ENCODE results near the gene SEMA4D.

The SEMA4D gene

GRCh38 chr9:89464300-89464901 lies 33.5 kb downstream of the SEMA4D start:
- peak; percentile 31 for DNase-seq

- DNase-seq, result peak; percentile 19
Observed at GRCh38 chr9:89462817-89463683, 34.9 kb downstream of the SEMA4D start.

GRCh38 chr9:89462199-89462598 lies 35.7 kb downstream of the SEMA4D start:
- no peak for DNase-seq

- DNase-seq, result no peak
Observed at GRCh38 chr9:89461265-89461664, 36.6 kb downstream of the SEMA4D start.

GRCh38 chr9:89460551-89460950 lies 37.4 kb downstream of the SEMA4D start:
- no peak for DNase-seq

GRCh38 chr9:89458768-89459496 lies 39.0 kb downstream of the SEMA4D start:
- no peak for DNase-seq

GRCh38 chr9:89457376-89457855 lies 40.5 kb downstream of the SEMA4D start:
- no peak for DNase-seq

- DNase-seq, result no peak
Observed at GRCh38 chr9:89455356-89455824, 42.5 kb downstream of the SEMA4D start.

GRCh38 chr9:89454498-89455355 lies 43.2 kb downstream of the SEMA4D start:
- no peak for DNase-seq

- DNase-seq, result no peak
Observed at GRCh38 chr9:89453452-89453851, 44.5 kb downstream of the SEMA4D start.

- DNase-seq, result no peak
Observed at GRCh38 chr9:89452561-89452960, 45.4 kb downstream of the SEMA4D start.

GRCh38 chr9:89450213-89450612 lies 47.7 kb downstream of the SEMA4D start:
- no peak for DNase-seq

- DNase-seq, result no peak
Observed at GRCh38 chr9:89449261-89449671, 48.6 kb downstream of the SEMA4D start.

GRCh38 chr9:89448821-89449220 lies 49.1 kb downstream of the SEMA4D start:
- DNase-seq, result no peak

- no peak for DNase-seq
Observed at GRCh38 chr9:89448381-89448780, 49.5 kb downstream of the SEMA4D start.

GRCh38 chr9:89447416-89447815 lies 50.5 kb downstream of the SEMA4D start:
- no peak for DNase-seq

GRCh38 chr9:89446961-89447310 lies 51.0 kb downstream of the SEMA4D start:
- DNase-seq, result no peak

- no peak for DNase-seq
Observed at GRCh38 chr9:89446261-89446960, 51.5 kb downstream of the SEMA4D start.

- no peak for DNase-seq
Observed at GRCh38 chr9:89445801-89446251, 52.1 kb downstream of the SEMA4D start.

- DNase-seq, result no peak
Observed at GRCh38 chr9:89444925-89445765, 52.8 kb downstream of the SEMA4D start.

GRCh38 chr9:89444274-89444673 lies 53.6 kb downstream of the SEMA4D start:
- peak; percentile 67 for DNase-seq
